Kidney (tissue), 14 donors: Measurements from ENCODE around the gene LCE1A. TPM values are rescaled to one million over a fixed set of nuclear protein-coding genes. Genes with fewer than 3 reads are reported as not detected.

Source experiments
- DNase-seq, 5 donors: peaks; one replicate each; pipeline ENCODE4 v3.0.0-alpha.2; 2013 to 2020
- FAIRE-seq: peaks from 2 replicates; lab custom pipeline; 2012; peaks lifted over from hg19 to GRCh38; lab: Jason Lieb, UNC
- H3K27ac ChIP-seq, 2 donors: one replicate each; pipeline ENCODE4 v1.7.0; 2013; ENCODE audit warnings: low read depth in 2 of 2, low read length in 2 of 2, inconsistent platforms in 1 of 2
- H3K27me3 ChIP-seq: one replicate; pipeline ENCODE4 v1.7.1; 2013; ENCODE audit warnings: low read length, inconsistent platforms; ENCODE audit not compliant: control insufficient read depth, insufficient read depth
- H3K36me3 ChIP-seq, 3 donors: one replicate each; pipeline versions ENCODE4 v1.7.0 to v1.7.1; 2013; ENCODE audit warnings: low read length in 3 of 3, control low read depth in 1 of 3, inconsistent platforms in 1 of 3; ENCODE audit not compliant: insufficient read depth in 3 of 3, control insufficient read depth in 2 of 3
- H3K4me1 ChIP-seq, 3 donors: one replicate each; pipeline versions ENCODE4 v1.7.0 to v1.7.1; 2013; ENCODE audit warnings: low read length in 3 of 3, inconsistent platforms in 1 of 3, low read depth in 1 of 3; ENCODE audit not compliant: control insufficient read depth in 2 of 3, insufficient read depth in 2 of 3
- H3K4me3 ChIP-seq, 3 donors: one replicate each; pipeline versions ENCODE4 v1.7.0 to v1.8.1; 2013; ENCODE audit warnings: low read length in 3 of 3, control low read depth in 1 of 3, inconsistent platforms in 1 of 3
- H3K9ac ChIP-seq, 3 donors: one replicate each; pipeline versions ENCODE4 v1.7.0 to v1.7.1; 2013; ENCODE audit warnings: low read length in 3 of 3, control low read depth in 1 of 3, inconsistent platforms in 1 of 3
- H3K9me3 ChIP-seq, 3 donors: one replicate each; pipeline versions ENCODE4 v1.7.0 to v1.7.1; 2013; ENCODE audit warnings: low read length in 3 of 3, control low read depth in 1 of 3, inconsistent platforms in 1 of 3; ENCODE audit not compliant: control insufficient read depth in 2 of 3, insufficient read depth in 1 of 3
- CTCF ChIP-seq: IDR thresholded peaks from 3 replicates; pipeline ENCODE4 v1.5.1; 2012; ENCODE audit warnings: mild to moderate bottlenecking, moderate library complexity, borderline replicate concordance; ENCODE audit not compliant: insufficient read depth; ENCODE audit errors: extremely low read depth
- intact Hi-C: fragments of 100-400 bp; cut with DNase I; formaldehyde crosslinking; loops from one replicate; pipeline ENCODE4 v1.11.1; 2022
- polyA plus RNA-seq: library from polyadenylated mRNA; stranded (reverse); fragments of 350-450 nt; fragmentation: Illumina TruSeq; extraction: RNeasy Lipid Tissue Mini Kit (QIAGEN cat#74804); gene quantifications from one replicate; pipeline ENCODE4 v1.2.3, GENCODE V29; 2014; ENCODE audit warnings: low read depth, low replicate concordance; ENCODE audit not compliant: insufficient read depth
- total RNA-seq: library from RNA; stranded (reverse); fragmentation: NEBNext Ultra II Directional; extraction: Animal tissue kit (Norgen Biotek cat#: 25700); gene quantifications from one replicate; pipeline ENCODE4 v1.2.1, GENCODE V29; 2021
- donor health status: control.
- donor health status: control.
- donor health status: control.
- donor health status: control.
- donor health status: control.
- donor health status: DM: yes; HTN: yes; CAD: no.
- donor health status: Normal renal cell carcinoma (clear cell type).

LCE1A gene
- total and polyA plus RNA-seq, 2 donors from 2014 or later, result not detected

GRCh38 chr1:152842556-152842955, 15.3 kb downstream of the LCE1A start, which contains the start of gene LCE6A:
Gene LCE6A, plus strand, starts transcription at chr1:152842856. Its CDS starts 665 bp downstream, at chr1:152843521.
- no peak for TF ChIP-seq CTCF
- H3K9ac ChIP-seq, result no peak within 1 kb of the TSS
- no peak within 1 kb of the TSS for H3K27ac ChIP-seq
- no peaks in the 10 kb centered on the region for H3K4me1 ChIP-seq
- no peak for DNase-seq
- no peak for FAIRE-seq
- H3K4me3 ChIP-seq, result no peak within 1 kb of the TSS
- intact Hi-C loops, result no loop called here
- no peaks in the 10 kb centered on the region for H3K9me3 ChIP-seq
- no peaks in the 10 kb centered on the region for H3K36me3 ChIP-seq
- H3K27me3 ChIP-seq, result no peaks in the 10 kb centered on the region

GRCh38 chr1:152855661-152856060, 28.4 kb downstream of the LCE1A start:
- no peak overlapping the region for H3K9ac ChIP-seq
- no peak overlapping the region for H3K27ac ChIP-seq
- no peak for TF ChIP-seq CTCF
- H3K4me3 ChIP-seq, result no peak overlapping the region
- no peaks in the 10 kb centered on the region for H3K9me3 ChIP-seq
- H3K4me1 ChIP-seq, result no peaks in the 10 kb centered on the region
- no peak for DNase-seq
- no peak for FAIRE-seq
- no peaks in the 10 kb centered on the region for H3K27me3 ChIP-seq
- H3K36me3 ChIP-seq, result no peaks in the 10 kb centered on the region
- intact Hi-C loops, result no loop called here

GRCh38 chr1:152858062-152858461, 30.8 kb downstream of the LCE1A start:
- no peaks in the 10 kb centered on the region for H3K9me3 ChIP-seq
- FAIRE-seq (no peak), DNase-seq (no peak)
- H3K9ac ChIP-seq, result no peak overlapping the region
- no peaks in the 10 kb centered on the region for H3K27me3 ChIP-seq
- intact Hi-C loops, result no loop called here
- H3K36me3 ChIP-seq, result no peaks in the 10 kb centered on the region
- TF ChIP-seq CTCF, result no peak
- H3K4me1 ChIP-seq, result no peaks in the 10 kb centered on the region
- H3K4me3 ChIP-seq, result no peak overlapping the region
- H3K27ac ChIP-seq, result no peak overlapping the region

GRCh38 chr1:152859696-152860095, 32.4 kb downstream of the LCE1A start, which contains the start of gene LCE7A:
Gene LCE7A, plus strand, starts transcription at chr1:152859996. Its CDS starts 702 bp downstream, at chr1:152860698.
- Histone ChIP-seq H3K9me3 (no peaks in the 10 kb centered on the region), H3K4me1 (no peaks in the 10 kb centered on the region), H3K36me3 (no peaks in the 10 kb centered on the region), H3K4me3 (no peak within 1 kb of the TSS), H3K27ac (no peak within 1 kb of the TSS), H3K27me3 (no peaks in the 10 kb centered on the region), H3K9ac (no peak within 1 kb of the TSS)
- DNase-seq, result no peak
- no peak for TF ChIP-seq CTCF
- no peak for FAIRE-seq
- intact Hi-C loops, result no loop called here
